GM12872 (cell line): Measurements from ENCODE around the gene LGR5.

Experiments
- CTCF ChIP-seq: IDR thresholded peaks from 3 replicates; pipeline ENCODE4 v1.5.1; 2011; ENCODE audit warnings: low read depth, mild to moderate bottlenecking, low read length, moderate library complexity; ENCODE audit not compliant: insufficient read depth

Gene LGR5

DNA sequence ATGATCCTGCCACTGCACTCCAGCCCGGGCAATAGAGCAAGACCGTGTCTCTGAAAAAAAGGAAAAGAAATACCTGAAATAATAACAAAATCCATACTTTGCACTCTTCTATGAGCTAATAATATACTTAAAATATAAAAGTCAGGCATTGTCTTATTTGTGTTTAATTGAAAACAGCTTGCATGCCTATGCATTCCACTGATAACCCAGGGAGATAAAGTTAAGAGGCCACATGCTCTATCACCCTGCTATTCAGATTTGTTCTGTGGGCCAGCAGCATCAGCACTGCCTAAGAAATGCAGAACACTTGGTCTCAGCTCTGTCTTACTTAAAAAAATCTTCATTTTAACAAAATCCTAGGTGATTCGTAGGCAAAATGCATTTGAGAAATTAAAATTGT is 99.2 kb downstream of the LGR5 start:
- TF ChIP-seq CTCF = no peak

DNA sequence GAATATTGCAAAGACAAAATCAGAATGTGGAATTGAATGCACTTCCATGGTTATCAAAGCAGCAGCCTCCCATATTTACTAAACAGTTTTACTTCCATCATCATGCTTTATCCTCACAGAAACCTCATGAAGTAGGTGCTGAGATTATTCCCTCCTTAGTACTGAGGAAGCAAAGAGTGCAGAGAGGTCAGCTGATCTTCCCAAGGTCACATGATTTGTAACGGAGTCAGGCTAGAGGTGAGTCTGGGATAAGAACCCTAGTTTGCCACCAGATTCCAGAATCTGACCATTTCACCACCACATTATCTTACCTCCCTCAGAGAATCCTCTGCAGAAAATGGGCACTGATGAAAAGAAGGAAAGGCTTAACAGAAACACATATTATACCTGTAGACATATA is 102.0 kb downstream of the LGR5 start:
- TF ChIP-seq CTCF = no peak

- TF ChIP-seq CTCF = no peak
Measured at GRCh38 chr12:71546322-71546861, 106.8 kb downstream of the LGR5 start.

DNA sequence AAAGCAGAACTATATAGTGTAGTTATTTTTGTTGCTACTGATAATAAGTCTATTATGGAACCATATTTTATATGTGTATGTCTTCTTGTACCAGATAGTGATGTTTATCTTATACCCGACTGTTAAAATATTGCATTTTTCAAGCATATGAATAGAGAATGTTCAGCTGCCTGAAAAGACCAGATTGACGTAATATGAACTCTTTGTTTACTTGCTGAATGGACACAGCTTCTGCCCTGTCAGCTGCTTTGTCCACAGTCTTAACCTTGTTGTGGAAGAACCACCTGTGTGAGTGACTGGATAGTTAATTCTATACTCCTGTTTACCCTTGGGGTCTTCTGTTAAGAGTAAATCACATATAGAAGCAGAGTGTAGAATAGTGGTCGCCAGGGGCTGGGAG is 109.3 kb downstream of the LGR5 start:
- no peak for TF ChIP-seq CTCF

DNA sequence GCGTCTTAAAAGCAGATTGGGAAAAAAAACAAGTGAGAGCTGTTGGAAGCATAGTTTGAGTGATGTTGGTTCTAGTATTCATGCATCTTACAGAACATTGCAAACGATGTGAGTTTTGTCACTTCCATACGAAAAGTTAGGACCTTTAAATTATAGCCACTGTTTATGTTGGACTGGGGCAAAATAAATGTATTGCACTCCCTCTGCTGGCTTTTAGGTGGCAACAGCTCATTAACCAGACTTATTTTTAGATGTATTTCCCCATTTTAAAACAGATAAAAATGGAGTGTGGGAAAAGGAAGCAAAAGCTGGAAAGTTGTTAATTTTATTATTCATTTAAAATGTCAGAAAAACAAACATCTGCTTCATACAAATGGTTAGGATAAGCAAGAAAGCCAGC is 111.9 kb downstream of the LGR5 start:
- 0 out of 3 replicates have a peak, but pooled peaks have one; percentile 23 for TF ChIP-seq CTCF

GRCh38 chr12:71552728-71553501 is 113.3 kb downstream of the LGR5 start:
- TF ChIP-seq CTCF = no peak

GRCh38 chr12:71555191-71555590 is 115.6 kb downstream of the LGR5 start:
- TF ChIP-seq CTCF = no peak
